B cell (primary cell): ENCODE data around the gene PARVG.

Experiments used
- EZH2 ChIP-seq: IDR thresholded peaks from 2 replicates; pipeline ENCODE4 v1.6.1; 2012; ENCODE audit warnings: borderline replicate concordance, low read depth, mild to moderate bottlenecking, moderate library complexity, low read length; ENCODE audit not compliant: insufficient read depth, poor library complexity, severe bottlenecking
- TF ChIP-seq, protein P1 (sequence below): fragments of 200-600 bp; IDR thresholded peaks from one replicate; pipeline ENCODE4 v1.8.0; 2022; ENCODE audit warnings: antibody characterized with exemption, mild to moderate bottlenecking

DNA sequence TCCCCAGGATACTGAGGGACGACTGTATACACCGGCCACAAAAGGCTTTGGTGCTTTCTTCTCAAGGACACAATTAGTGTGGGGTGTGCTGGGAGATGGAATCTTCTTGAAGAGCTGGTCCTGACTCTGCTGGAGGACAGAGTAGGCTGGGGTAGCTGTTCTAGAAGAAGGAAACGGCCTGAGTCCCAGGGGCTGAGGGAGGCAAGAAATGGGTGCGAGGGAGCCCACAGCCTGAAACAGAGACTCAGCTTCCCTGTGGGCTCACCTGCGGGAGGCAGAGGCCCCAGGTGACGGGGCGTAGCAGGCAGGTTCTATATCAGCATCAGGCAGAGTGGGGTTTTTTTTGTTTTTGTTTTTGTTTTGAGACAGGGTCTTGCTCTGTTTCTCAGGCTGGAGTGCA lies 36.6 kb downstream of the PARVG start:
- TF ChIP-seq, protein P1, sequence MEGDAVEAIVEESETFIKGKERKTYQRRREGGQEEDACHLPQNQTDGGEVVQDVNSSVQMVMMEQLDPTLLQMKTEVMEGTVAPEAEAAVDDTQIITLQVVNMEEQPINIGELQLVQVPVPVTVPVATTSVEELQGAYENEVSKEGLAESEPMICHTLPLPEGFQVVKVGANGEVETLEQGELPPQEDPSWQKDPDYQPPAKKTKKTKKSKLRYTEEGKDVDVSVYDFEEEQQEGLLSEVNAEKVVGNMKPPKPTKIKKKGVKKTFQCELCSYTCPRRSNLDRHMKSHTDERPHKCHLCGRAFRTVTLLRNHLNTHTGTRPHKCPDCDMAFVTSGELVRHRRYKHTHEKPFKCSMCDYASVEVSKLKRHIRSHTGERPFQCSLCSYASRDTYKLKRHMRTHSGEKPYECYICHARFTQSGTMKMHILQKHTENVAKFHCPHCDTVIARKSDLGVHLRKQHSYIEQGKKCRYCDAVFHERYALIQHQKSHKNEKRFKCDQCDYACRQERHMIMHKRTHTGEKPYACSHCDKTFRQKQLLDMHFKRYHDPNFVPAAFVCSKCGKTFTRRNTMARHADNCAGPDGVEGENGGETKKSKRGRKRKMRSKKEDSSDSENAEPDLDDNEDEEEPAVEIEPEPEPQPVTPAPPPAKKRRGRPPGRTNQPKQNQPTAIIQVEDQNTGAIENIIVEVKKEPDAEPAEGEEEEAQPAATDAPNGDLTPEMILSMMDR = no peak
- TF ChIP-seq EZH2 = no peak
